GM19035 (cell line): ENCODE data around the gene DUSP5.
A peak's percentile ranks its signal among the peaks of the same experiment; 100 is the strongest.

ENCODE experiments used
- ATAC-seq: cut with Tn5 transposase; IDR thresholded peaks from one replicate; pipeline ENCODE4 v1.9.1; 2021; ENCODE audit not compliant: unreplicated experiment

DUSP5 gene

DNA sequence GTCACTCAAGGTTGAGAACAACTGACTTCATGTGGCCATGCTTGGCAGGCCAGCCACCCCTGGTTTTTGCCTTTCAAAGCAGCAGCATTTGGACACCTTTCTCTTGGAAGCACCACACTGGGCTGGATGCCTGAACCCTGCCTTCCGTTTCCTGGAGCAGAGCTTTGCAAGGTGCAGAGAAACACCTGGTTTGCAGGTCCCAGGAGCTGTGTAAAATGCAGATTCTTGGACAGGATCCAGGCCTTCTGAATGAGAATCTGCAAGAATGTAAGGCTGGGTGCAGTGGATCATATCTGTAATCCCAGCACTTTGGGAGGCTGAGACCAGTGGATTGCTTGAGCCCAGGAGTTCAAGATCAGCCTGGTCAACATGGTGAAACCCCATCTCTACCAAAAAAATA, 18.0 kb upstream of the DUSP5 start:
- no peak for ATAC-seq

GRCh38 chr10:110480387-110480786, 17.3 kb upstream of the DUSP5 start:
- no peak for ATAC-seq

- ATAC-seq, result no peak
Measured at GRCh38 chr10:110481919-110482318, 15.8 kb upstream of the DUSP5 start.

DNA sequence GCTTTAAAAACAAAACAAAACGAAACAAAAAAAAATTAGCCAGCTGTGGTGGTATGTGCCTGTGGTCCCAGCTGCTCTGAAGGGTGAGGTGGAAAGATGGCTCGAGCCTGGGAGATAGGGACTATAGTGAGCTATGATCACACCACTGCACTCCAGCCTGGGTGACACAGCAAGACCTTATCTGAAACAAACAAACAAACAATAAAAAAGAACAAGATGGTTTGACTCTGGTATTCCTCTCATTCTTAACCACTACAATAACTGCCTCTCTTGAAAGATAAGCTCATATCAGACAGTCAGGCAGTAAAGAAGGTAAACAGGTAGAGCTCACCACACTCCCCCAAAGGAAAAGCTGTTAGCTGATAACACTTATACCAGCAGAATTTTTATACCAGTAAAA, 14.1 kb upstream of the DUSP5 start:
- ATAC-seq, result no peak

GRCh38 chr10:110485541-110485940, 12.2 kb upstream of the DUSP5 start:
- no peak for ATAC-seq

DNA sequence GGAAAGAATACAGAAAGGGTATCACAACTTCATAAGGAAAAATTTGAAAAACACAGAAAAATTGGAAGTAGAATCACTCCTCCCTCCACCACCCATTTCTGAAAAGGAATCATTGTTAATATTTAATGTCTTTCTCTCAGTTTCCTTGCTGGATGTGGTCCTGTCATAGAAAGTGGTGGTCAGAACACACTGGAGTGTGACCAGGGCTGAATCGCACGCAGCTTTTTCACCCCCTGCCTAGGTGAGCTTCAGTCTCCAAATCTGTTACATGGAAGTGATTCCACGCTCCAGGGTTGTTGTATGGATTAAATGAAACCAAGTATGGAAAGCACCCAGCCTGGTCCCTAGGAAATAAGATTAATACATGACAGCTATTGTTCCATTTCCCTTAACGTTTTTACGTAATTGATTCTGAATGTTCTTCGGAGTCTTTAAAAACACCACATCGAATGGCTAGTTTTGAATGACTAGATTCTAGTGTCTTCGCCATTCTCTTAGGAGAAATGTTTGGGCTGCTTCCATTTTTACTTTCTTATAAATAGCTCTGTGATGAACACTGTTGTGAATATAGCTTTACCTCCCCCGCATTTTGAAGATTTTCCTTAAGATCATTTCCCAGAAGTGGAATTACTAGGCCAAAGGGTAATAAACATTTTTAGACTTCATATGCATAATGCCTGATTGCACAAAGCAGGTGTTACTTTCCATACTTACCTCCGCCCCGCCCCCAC, 10.9 kb upstream of the DUSP5 start:
- ATAC-seq, result no peak

DNA sequence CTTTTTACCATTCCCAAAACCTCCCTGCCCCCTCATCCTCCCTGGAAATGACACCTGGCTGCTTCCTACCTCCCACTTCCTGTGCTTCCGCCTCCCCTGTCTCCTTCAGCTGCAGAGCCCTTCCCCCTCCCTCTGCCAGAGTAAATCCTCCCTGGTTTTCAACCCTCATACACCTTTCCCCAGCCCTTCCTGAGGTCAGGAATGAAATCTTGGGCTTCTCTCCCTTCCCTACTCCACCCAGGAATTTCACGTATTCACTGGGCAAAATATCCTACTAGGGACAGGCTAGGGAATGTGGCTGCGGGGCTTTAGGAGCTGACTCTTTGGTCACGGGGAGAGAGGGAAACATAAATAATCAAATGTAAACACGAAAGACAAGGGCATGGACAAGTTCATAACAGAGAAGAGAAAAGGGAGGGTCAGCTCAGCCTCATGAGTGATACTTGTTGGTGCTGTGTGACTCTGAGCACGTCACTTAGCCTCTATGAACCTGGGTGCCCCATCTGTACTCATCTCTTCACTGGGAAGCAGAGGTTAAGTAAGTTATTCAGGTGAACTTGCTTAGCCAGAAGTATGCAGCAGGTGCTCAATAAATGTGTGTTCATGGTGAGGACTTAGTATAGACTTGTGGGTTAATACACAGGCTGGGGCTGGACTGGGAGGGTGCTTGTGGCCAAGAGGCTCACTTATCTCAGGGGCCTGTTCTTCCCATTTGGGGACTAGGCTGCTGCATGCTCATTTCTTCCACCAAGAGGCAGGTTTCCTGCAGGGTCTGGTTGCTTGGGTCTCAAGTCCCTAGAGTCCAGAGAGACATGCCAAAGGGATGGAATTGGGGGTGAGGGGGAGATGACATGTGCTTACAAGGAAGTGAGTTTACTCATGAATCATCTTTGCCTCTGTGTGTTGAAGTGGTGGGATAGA, 10.0 kb upstream of the DUSP5 start:
- ATAC-seq, result no peak

DNA sequence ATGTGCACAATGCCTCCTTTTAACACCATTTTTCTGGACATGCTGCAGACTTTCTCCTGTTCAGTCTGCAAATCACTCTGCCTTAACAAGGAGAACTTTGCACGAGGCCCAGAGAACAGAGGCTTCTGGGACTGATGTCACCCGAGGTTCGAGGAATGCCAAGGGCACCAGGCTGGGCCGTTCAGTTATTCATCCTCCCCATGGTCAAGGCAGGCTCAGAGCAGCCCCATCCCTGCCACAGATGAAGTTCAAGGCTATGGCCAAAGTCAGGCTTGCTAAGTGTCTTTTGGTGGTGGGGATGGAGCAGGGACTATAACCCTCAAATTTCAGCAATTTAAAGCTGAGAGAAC, 9.4 kb upstream of the DUSP5 start:
- ATAC-seq, result no peak

GRCh38 chr10:110488940-110489339, 8.8 kb upstream of the DUSP5 start:
- ATAC-seq, result no peak

DNA sequence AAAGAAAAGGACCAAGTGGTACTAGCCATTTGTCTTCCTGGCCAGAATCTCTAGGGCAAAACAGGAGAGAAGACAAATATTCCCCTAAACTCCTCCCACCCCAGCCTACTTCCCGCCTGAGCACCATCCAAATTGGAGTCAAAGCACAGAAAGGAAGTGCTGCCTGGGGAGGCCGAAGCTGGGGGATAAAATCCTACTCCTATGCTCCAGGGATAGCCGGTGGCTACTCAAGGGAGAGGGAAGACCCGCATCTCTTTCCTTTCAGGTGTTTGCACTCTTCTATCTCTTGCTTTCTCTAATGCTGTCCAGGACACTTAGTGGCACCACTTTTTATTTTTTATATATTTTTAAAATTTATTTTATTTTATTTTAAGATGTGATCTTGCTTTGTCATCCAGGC, 7.1 kb upstream of the DUSP5 start:
- ATAC-seq, result no peak

GRCh38 chr10:110491346-110491745, 6.4 kb upstream of the DUSP5 start:
- ATAC-seq, result no peak

- ATAC-seq, result no peak
Measured at GRCh38 chr10:110492069-110492822, 5.5 kb upstream of the DUSP5 start.

GRCh38 chr10:110493832-110494426, 3.8 kb upstream of the DUSP5 start:
- no peak for ATAC-seq

GRCh38 chr10:110494532-110494931, 3.2 kb upstream of the DUSP5 start:
- no peak for ATAC-seq

- no peak for ATAC-seq
Measured at GRCh38 chr10:110495731-110496552, 1.8 kb upstream of the DUSP5 start.

DNA sequence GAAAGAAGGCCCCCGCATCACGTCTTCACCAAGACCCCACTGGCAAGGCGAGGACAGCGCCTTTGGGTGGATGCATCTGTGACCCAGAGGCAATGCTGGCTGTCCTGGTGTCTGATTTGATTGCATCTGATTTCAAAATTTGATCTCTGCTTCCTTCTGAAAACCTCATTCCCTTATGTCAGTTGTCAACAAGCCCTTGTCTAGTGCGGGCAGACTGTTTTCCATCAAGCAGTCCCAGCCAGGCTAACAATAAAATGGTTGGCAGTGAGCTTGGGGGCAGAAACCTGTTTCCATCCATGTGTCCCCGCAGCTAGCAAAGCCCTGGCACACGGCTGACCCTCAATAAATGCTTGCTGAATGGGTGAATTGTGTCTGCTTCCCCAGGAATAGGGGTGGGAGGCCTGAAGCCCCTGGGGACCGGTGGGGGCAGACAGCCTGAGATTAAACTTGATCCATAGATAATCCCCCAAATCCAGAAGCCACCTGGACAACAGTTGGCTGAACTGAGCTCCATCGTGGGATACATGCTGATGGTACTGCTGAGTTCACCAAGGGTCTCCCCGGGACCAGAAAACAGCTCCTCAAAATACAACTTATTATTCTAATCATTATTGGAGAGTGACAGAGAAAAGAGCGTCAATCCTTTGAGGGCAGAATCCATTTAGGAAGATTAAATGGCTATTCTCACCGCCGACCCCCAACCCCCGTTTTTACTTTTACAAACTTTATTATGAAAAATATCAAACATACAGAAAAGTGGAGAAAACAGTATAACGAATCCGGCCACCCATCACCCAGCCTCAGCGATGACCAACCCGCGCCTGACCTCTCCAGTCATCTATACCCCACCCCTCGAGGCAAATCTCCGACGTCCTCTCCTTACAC, 912 bp upstream of the DUSP5 start:
- no peak for ATAC-seq

DNA sequence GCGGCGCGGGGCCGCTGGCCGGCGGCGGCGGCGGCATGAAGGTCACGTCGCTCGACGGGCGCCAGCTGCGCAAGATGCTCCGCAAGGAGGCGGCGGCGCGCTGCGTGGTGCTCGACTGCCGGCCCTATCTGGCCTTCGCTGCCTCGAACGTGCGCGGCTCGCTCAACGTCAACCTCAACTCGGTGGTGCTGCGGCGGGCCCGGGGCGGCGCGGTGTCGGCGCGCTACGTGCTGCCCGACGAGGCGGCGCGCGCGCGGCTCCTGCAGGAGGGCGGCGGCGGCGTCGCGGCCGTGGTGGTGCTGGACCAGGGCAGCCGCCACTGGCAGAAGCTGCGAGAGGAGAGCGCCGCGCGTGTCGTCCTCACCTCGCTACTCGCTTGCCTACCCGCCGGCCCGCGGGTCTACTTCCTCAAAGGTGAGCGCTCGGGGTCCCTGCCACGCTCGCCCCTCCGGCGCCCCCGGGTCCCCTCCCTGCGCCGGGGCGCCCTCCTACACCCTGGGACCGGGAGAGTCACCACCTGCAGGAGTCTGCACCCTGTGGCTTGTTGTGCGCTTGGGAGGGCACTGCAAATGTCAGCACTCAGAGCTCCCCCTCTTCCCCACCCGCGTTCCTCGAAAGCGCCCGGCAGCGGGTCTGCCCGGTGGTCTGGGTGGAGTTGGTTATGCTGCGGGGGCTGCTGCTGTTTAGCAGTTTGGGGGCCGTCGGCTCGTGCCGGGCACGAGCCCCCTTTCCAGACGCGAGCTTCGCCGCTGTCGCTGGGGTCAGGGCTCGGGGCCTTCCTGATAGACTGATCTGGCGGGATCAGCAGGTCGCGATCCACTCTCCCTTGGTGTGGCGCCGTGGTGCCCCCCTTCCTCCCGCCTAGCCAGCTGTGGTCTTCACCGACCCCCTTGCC, 627 bp downstream of the DUSP5 start:
- peak; percentile 9 for ATAC-seq

DNA sequence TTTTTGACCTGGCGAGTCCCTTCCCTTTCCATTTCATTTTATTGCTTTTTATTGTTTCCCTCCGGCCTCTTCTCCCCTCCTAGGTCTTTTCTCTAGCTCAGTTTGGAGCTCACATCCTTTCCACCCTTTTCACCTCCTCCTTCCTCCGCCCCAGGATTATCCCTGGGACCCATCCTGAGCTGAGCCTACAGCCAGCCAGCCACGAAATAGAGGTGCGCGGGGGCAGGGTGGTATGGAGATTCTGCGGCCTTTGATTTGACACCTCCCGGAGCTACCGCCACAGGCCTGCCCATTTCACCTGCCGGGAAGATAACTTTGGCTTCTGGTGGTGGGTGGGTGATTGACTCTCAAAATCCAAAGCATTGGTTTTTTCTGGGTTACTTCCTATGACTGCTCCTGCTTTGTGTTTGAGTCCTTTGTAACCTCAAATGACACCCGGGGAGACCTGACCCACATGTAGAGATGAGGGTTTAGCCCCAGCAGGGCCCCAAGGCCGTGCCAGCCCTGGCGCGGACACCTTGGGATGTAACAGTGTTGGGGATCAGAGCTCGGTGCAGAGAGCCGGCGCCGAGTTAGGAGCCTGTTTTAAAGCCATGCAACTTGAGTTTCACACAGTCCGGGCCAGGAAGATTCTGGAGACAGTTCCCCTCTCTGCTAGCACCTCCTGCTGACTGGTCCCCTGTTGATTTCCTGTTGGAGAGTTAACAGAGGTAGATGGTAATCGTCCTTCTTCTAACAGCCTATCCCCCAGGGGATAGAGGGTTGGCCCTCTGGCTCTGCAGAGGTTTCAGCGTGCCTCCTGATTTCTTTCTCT, 1.5 kb downstream of the DUSP5 start:
- ATAC-seq, result no peak
